ENCODE measurements around the gene RGS7BP. TPM values are rescaled to one million over a fixed set of nuclear protein-coding genes. Genes with fewer than 3 reads are reported as not detected.
"Not testable (repeated sequence)": the region's sequence is repeated elsewhere in the genome, so short reads cannot be mapped to it uniquely, and the experiment has no call there.

Gene RGS7BP
- total RNA-seq, 1 donor from 2014 or later, result not detected

DNA sequence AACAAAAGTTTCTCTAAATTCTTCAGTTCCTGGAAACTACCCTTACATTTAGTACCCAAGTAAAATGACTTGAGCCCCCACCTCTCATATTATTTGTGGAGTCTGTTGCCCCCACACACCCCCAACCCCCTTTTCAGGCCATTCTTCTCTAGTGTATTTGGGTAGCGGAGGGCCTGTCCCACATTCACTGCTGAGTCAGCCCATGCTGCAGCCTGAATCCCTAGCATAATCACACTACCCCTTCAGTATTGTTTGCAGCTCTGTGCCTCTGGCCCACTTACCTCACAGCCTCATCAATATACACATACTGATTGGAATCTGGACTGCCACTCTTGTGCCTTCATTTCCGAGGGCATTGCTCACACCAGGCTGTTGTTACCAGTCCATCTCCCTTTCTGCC is 26.8 kb downstream of the RGS7BP start:
- peaks cover 33% of the 10 kb centered on the region for H3K27me3 Mint-ChIP-seq (ENCODE audit: low read depth)
- no peak overlapping the region for H3K4me3 Mint-ChIP-seq (ENCODE audit: unreplicated experiment)
- no peaks in the 10 kb centered on the region for H3K36me3 Mint-ChIP-seq (ENCODE audit: low read depth)
- H3K27ac Mint-ChIP-seq (ENCODE audit: unreplicated experiment), result no peak overlapping the region
- TF ChIP-seq, protein P1, sequence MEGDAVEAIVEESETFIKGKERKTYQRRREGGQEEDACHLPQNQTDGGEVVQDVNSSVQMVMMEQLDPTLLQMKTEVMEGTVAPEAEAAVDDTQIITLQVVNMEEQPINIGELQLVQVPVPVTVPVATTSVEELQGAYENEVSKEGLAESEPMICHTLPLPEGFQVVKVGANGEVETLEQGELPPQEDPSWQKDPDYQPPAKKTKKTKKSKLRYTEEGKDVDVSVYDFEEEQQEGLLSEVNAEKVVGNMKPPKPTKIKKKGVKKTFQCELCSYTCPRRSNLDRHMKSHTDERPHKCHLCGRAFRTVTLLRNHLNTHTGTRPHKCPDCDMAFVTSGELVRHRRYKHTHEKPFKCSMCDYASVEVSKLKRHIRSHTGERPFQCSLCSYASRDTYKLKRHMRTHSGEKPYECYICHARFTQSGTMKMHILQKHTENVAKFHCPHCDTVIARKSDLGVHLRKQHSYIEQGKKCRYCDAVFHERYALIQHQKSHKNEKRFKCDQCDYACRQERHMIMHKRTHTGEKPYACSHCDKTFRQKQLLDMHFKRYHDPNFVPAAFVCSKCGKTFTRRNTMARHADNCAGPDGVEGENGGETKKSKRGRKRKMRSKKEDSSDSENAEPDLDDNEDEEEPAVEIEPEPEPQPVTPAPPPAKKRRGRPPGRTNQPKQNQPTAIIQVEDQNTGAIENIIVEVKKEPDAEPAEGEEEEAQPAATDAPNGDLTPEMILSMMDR (IDR thresholded peaks at IDR 0.05), result no peak
- no peaks in the 10 kb centered on the region for H3K9me3 Mint-ChIP-seq (ENCODE audit: low read depth)
- H3K4me1 Mint-ChIP-seq (ENCODE audit: low read depth), result no peaks in the 10 kb centered on the region
- no peak for DNase-seq (ENCODE audit: low spot score)

DNA sequence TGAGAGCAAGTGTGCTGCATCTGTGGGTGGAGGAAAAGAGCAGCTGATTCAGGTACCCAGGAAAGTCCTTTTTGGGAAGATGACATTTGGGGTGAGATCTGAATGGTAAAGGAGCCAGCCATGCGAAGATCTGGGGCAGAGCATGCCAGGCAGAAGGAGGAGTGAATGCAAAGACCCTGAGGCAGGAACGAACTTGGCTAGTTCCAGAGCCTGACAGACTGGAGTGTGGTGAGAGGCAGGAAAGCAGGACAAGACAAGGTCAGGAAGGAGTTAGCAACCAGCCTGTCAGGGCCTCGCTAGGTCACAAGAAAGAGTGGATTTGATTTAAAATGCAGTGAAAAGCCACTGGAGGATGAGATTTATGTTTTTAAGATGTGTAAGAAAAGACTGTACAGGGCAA is 28.2 kb downstream of the RGS7BP start:
- TF ChIP-seq, protein P1 (IDR thresholded peaks at IDR 0.05), result no peak
- H3K36me3 Mint-ChIP-seq (ENCODE audit: low read depth), result no peaks in the 10 kb centered on the region
- no peak for DNase-seq (ENCODE audit: low spot score)
- no peaks in the 10 kb centered on the region for H3K4me1 Mint-ChIP-seq (ENCODE audit: low read depth)
- H3K27ac Mint-ChIP-seq (ENCODE audit: unreplicated experiment), result no peak overlapping the region
- H3K27me3 Mint-ChIP-seq (ENCODE audit: low read depth), result peaks cover 32% of the 10 kb centered on the region
- no peak overlapping the region for H3K4me3 Mint-ChIP-seq (ENCODE audit: unreplicated experiment)
- H3K9me3 Mint-ChIP-seq (ENCODE audit: low read depth), result no peaks in the 10 kb centered on the region

DNA sequence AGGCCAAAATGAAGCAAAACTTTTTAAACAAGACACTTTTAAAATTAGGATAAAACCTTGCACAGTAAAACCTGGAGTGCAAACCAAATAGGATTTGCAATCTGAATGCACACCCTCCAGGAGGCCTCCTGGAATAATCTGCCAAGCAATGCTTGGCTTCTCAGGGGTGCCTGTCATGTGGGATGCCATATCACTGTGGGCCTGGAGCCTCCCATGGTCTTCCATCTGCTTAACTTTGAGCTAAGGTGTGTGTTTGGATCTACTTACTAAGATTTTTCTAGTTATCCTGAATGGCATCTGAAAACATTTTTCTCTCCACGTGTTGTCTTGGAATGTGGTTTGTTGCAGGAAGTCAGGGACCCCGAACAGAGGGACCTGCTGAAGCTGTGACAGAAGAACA is 52.1 kb downstream of the RGS7BP start:
- Mint-ChIP-seq H3K27ac (ENCODE audit: unreplicated experiment) (no peak overlapping the region), H3K4me3 (ENCODE audit: unreplicated experiment) (no peak overlapping the region), H3K36me3 (ENCODE audit: low read depth) (peaks cover 3% of the 10 kb centered on the region), H3K27me3 (ENCODE audit: low read depth) (peaks cover 22% of the 10 kb centered on the region), H3K9me3 (ENCODE audit: low read depth) (peaks cover 9% of the 10 kb centered on the region), H3K4me1 (ENCODE audit: low read depth) (no peaks in the 10 kb centered on the region)
- DNase-seq (ENCODE audit: low spot score), result no peak
- TF ChIP-seq, protein P1 (IDR thresholded peaks at IDR 0.05), result no peak

GRCh38 chr5:64558641-64559040 is 52.8 kb downstream of the RGS7BP start:
- H3K36me3 Mint-ChIP-seq (ENCODE audit: low read depth); DNase-seq (ENCODE audit: low spot score); H3K4me3 Mint-ChIP-seq (ENCODE audit: unreplicated experiment); H3K9me3 Mint-ChIP-seq (ENCODE audit: low read depth); H3K27ac Mint-ChIP-seq (ENCODE audit: unreplicated experiment); H3K4me1 Mint-ChIP-seq (ENCODE audit: low read depth): not testable (repeated sequence)
- H3K27me3 Mint-ChIP-seq (ENCODE audit: low read depth), result peaks cover 22% of the 10 kb centered on the region

DNA sequence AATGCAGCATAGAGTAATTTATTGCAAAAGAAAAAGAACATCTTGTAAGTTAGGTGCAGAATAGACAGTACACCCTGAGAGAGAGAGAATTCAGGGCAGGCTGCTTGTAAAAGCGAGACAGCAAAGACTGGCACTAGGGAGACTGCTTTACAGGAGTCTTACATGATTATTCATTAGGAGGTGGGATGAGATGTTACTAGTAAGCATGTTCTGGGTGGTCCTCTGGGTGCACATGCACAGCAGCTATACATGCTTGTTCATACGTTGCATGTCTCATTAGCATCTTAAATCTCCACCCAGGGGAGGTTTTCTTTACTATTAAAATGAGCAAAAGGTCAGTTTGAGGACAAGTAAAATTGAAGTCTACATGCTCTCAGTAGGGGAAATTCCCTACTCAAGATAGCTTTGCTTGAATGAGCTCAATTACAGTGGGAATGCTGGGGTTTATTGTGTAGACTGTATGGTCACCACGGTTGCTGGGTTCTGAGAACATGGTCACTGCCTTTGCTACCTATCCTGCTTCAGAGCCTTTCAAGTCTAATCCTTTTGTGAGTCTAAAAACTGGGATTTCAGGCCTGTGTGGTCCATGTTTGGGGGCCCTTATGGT is 60.6 kb downstream of the RGS7BP start:
- H3K4me1 Mint-ChIP-seq (ENCODE audit: low read depth), result no peaks in the 10 kb centered on the region
- H3K27ac Mint-ChIP-seq (ENCODE audit: unreplicated experiment), result no peak overlapping the region
- no peaks in the 10 kb centered on the region for H3K36me3 Mint-ChIP-seq (ENCODE audit: low read depth)
- DNase-seq (ENCODE audit: low spot score), result no peak
- no peaks in the 10 kb centered on the region for H3K27me3 Mint-ChIP-seq (ENCODE audit: low read depth)
- TF ChIP-seq, protein P1 (IDR thresholded peaks at IDR 0.05), result no peak
- H3K4me3 Mint-ChIP-seq (ENCODE audit: unreplicated experiment), result no peak overlapping the region
- no peaks in the 10 kb centered on the region for H3K9me3 Mint-ChIP-seq (ENCODE audit: low read depth)

DNA sequence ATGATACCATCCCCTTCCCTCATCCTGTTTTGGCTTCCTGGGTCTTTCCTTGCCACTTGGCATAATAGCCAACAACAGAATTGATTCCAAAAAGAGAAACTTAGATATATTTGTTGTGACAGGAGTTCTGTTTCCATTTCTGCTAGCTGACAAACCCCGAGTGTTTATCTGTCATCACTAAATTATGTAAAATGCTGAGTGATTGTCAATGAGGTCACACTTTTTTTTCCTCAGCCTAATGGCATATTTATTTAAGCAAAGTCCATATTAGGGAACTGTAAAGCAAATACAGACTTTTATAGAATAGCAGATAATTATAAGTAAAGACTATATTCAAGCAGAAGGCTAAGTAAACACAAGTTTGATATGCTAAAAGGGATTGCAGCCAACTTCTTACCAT is 64.0 kb downstream of the RGS7BP start:
- no peaks in the 10 kb centered on the region for H3K4me1 Mint-ChIP-seq (ENCODE audit: low read depth)
- H3K27ac Mint-ChIP-seq (ENCODE audit: unreplicated experiment), result no peak overlapping the region
- peaks cover 2% of the 10 kb centered on the region for H3K27me3 Mint-ChIP-seq (ENCODE audit: low read depth)

More for the DNA sequence above, 64.0 kb downstream of the RGS7BP start:
- DNase-seq (ENCODE audit: low spot score), result no peak
- no peak overlapping the region for H3K4me3 Mint-ChIP-seq (ENCODE audit: unreplicated experiment)
- no peaks in the 10 kb centered on the region for H3K36me3 Mint-ChIP-seq (ENCODE audit: low read depth)
- no peaks in the 10 kb centered on the region for H3K9me3 Mint-ChIP-seq (ENCODE audit: low read depth)
- TF ChIP-seq, protein P1 (IDR thresholded peaks at IDR 0.05), result no peak

Data from chondrocyte (in vitro differentiated cells).